ENCODE measurements around the gene RGS10. TPM values are rescaled to one million over a fixed set of nuclear protein-coding genes. Genes with fewer than 3 reads are reported as not detected.

The RGS10 gene
- total and polyA plus RNA-seq, 9 of the 15 experiments (the other 6 are each of a cell fraction or from before 2014, with no cell fraction given), result 31.9 to 123 (median 62.1) TPM

- H3K4me2 ChIP-seq (ENCODE audit: insufficient read depth, low read length), result no peak overlapping the region
- intact Hi-C loops (cut with micrococcal nuclease), result no loop called here
- no peaks in the 10 kb centered on the region; a peak in 3 of 5 replicates for H3K4me1 ChIP-seq (replicated peaks in 1 of 2; ENCODE audit: control insufficient read depth in 2 of 2, insufficient read depth in 2 of 2, low read length in 2 of 2)
- H3K27ac ChIP-seq (ENCODE audit: extremely low read depth, low read depth, low read length), result no peak overlapping the region
- H3K4me3 ChIP-seq, result no peak overlapping the region
- H3K36me3 ChIP-seq (ENCODE audit: control insufficient read depth, insufficient read depth, low read length), result no peaks in the 10 kb centered on the region
- no peaks in the 10 kb centered on the region for H3K9me3 ChIP-seq (replicated peaks; ENCODE audit: control insufficient read depth, insufficient read depth, low read depth, low read length)
- H3K9ac ChIP-seq (ENCODE audit: insufficient read depth in 1 of 2, low read depth in 2 of 2, low read length in 2 of 2), result no peak overlapping the region
- TF ChIP-seq TAF7 (tag; IDR thresholded peaks at IDR 0.05) (no peak), CBFA2T3 (IDR thresholded peaks at IDR 0.05) (peak; percentile 38; the same call in 1 of the 2 replicates), ZNF384 (IDR thresholded peaks at IDR 0.05; ENCODE audit: low read depth, low read length) (peak; percentile 79), KDM1A (IDR thresholded peaks at IDR 0.05) (0 out of 4 replicates have a peak, but pooled peaks of 1 of the 2 experiments have one; percentile 13)
- FAIRE-seq, result peak; percentile 76
- no peaks in the 10 kb centered on the region for H3K9me1 ChIP-seq (ENCODE audit: control insufficient read depth, insufficient read depth, low read length)
- BruUV-seq (replicated peaks), result no TSS peak
- ATAC-seq, result peak; percentile 53
- no peaks in the 10 kb centered on the region for H4K20me1 ChIP-seq (replicated peaks; ENCODE audit: control insufficient read depth, insufficient read depth, low read length)
- H3K79me2 ChIP-seq (ENCODE audit: control insufficient read depth, insufficient read depth, low read length), result no peaks in the 10 kb centered on the region
- H3K27me3 ChIP-seq (ENCODE audit: control insufficient read depth in 2 of 2, insufficient read depth in 2 of 2, low read length in 2 of 2), result no peaks in the 10 kb centered on the region
- CTCF ChIA-PET (ENCODE audit: low intra/inter-chr PET ratio), result no interaction called here
- POLR2A ChIA-PET, result interaction anchor here (0.6 to 1.4 kb wide), 4 partner anchors 9 to 504 kb away, joined by 3 to 8 read pairs (median 4); no protein-coding TSS in a partner anchor
- WGBS (ENCODE audit: insufficient coverage, low coverage, missing lambda C conversion rate), result 22% methylated on average over 5 of the region's 6 CpGs
- in situ Hi-C loops (cut with MboI), result no loop called here
- peak in 1 of 4 experiments; percentile 34 for DNase-seq (ENCODE audit: extremely low read depth in 1 of 4, low spot score in 3 of 4)
- H2AFZ ChIP-seq (ENCODE audit: low read depth, low read length), result no peak overlapping the region
These were observed 12.8 kb upstream of the RGS10 start for GRCh38 chr10:119555178-119555784.

- intact Hi-C loops (cut with micrococcal nuclease), result no loop called here
- WGBS (ENCODE audit: insufficient coverage, low coverage, missing lambda C conversion rate), result 26% methylated on average over 4 of the region's 4 CpGs
These were observed 8.3 kb upstream of the RGS10 start for GRCh38 chr10:119550827-119551226.

More at GRCh38 chr10:119550827-119551226, 8.3 kb upstream of the RGS10 start:
- Histone ChIP-seq H3K9ac (ENCODE audit: insufficient read depth in 1 of 2, low read depth in 2 of 2, low read length in 2 of 2) (no peak overlapping the region), H3K4me2 (ENCODE audit: insufficient read depth, low read length) (no peak overlapping the region), H3K36me3 (ENCODE audit: control insufficient read depth, insufficient read depth, low read length) (no peaks in the 10 kb centered on the region), H2AFZ (ENCODE audit: low read depth, low read length) (no peak overlapping the region), H3K9me3 (replicated peaks; ENCODE audit: control insufficient read depth, insufficient read depth, low read depth, low read length) (no peaks in the 10 kb centered on the region), H3K4me1 (replicated peaks in 1 of 2; ENCODE audit: control insufficient read depth in 2 of 2, insufficient read depth in 2 of 2, low read length in 2 of 2) (peaks cover 0 to 4% of the 10 kb centered on the region in 2 experiments; a peak in 3 of 5 replicates), H3K9me1 (ENCODE audit: control insufficient read depth, insufficient read depth, low read length) (no peaks in the 10 kb centered on the region), H3K79me2 (ENCODE audit: control insufficient read depth, insufficient read depth, low read length) (no peaks in the 10 kb centered on the region), H3K27me3 (ENCODE audit: control insufficient read depth in 2 of 2, insufficient read depth in 2 of 2, low read length in 2 of 2) (no peaks in the 10 kb centered on the region), H3K27ac (ENCODE audit: extremely low read depth, low read depth, low read length) (no peak overlapping the region), H4K20me1 (replicated peaks; ENCODE audit: control insufficient read depth, insufficient read depth, low read length) (no peaks in the 10 kb centered on the region), H3K4me3 (no peak overlapping the region)
- no peak for FAIRE-seq
- no peak for DNase-seq (ENCODE audit: extremely low read depth in 1 of 4, low spot score in 3 of 4)
- POLR2A ChIA-PET, result interaction anchor here (0.7 kb wide), 1 partner anchor 11 kb away, joined by 3 read pairs; no protein-coding TSS in a partner anchor
- in situ Hi-C loops (cut with MboI), result no loop called here
- TF ChIP-seq SPI1 (IDR thresholded peaks at IDR 0.05; ENCODE audit: borderline replicate concordance, low read depth, low read length), result peak; percentile 43; the same call in 1 of the 2 replicates
- TF ChIP-seq TFAM (CRISPR knock-in tag; conservative IDR thresholded peaks at IDR 0.05), result no peak
- CTCF ChIA-PET (ENCODE audit: low intra/inter-chr PET ratio), result no interaction called here
- BruUV-seq (replicated peaks), result no TSS peak
- no peak for ATAC-seq
